Fibroblast of the aortic adventitia (primary cell): ENCODE data around the gene ITGAL. TPM values are rescaled to one million over a fixed set of nuclear protein-coding genes. Genes with fewer than 3 reads are reported as not detected.

Source experiments
- DNase-seq: peaks from one replicate; pipeline ENCODE4 v3.0.0-alpha.2; 2010; ENCODE audit warnings: low read depth
- H3K4me3 ChIP-seq: 2 replicates; pipeline ENCODE4 v1.5.1; 2011; ENCODE audit warnings: low read depth, mild to moderate bottlenecking, control low read depth, low read length, moderate library complexity
- total RNA-seq: library from RNA; depleted of rRNA; stranded (reverse); fragments of >200 nt; gene quantifications from 2 replicates; pipeline ENCODE4 v1.2.3, GENCODE V29; 2012; ENCODE audit warnings: low replicate concordance
- TF ChIP-seq, protein P1 (sequence below): IDR thresholded peaks from 2 replicates; pipeline ENCODE4 v1.5.1; 2011; ENCODE audit warnings: mild to moderate bottlenecking, low read length, control low read depth, inconsistent platforms; ENCODE audit not compliant: insufficient read depth

ITGAL gene
- total RNA-seq, 1 donor, result not detected

DNA sequence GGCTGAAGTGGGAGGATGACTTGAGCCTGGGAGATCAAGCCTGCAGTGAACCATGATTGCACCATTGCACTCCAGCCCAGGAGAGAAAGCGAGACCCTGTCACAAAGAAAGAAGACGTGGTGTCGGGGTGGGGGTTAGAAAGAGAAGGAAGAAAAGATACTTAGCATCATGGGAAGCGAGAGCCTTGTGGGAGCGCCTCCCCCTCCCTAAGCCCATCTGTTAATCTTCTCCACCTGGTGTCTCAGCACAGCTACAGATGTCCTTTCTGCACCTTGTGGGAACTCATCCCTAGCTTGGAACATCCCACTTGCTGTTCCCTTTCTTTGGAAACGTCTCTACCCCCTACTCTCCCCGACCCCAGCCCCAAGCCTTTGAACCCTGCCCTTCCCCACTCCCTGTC is 93.0 kb downstream of the ITGAL start:
- DNase-seq, result no peak
- TF ChIP-seq, protein P1, sequence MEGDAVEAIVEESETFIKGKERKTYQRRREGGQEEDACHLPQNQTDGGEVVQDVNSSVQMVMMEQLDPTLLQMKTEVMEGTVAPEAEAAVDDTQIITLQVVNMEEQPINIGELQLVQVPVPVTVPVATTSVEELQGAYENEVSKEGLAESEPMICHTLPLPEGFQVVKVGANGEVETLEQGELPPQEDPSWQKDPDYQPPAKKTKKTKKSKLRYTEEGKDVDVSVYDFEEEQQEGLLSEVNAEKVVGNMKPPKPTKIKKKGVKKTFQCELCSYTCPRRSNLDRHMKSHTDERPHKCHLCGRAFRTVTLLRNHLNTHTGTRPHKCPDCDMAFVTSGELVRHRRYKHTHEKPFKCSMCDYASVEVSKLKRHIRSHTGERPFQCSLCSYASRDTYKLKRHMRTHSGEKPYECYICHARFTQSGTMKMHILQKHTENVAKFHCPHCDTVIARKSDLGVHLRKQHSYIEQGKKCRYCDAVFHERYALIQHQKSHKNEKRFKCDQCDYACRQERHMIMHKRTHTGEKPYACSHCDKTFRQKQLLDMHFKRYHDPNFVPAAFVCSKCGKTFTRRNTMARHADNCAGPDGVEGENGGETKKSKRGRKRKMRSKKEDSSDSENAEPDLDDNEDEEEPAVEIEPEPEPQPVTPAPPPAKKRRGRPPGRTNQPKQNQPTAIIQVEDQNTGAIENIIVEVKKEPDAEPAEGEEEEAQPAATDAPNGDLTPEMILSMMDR, result no peak
- no peak overlapping the region for H3K4me3 ChIP-seq

DNA sequence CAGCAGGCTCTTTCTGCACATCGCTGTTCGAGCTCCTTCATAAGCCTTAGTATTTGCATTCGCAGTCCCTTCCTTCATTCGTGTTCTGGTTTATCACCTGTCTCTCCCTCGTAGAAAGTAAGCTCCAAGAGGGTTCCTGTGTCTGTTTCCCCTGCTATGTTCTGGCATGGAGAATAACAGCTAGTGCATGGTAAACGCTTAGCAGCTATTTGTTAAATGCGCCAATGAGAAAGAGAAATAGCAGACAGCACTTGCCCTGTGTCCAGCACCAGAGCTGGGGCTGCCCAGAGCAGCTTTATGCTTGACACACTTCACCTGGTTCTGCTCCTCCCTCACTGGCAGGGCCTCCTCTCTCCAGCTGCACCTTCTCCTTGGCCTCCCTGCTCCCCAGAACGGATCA is 93.4 kb downstream of the ITGAL start:
- no peak for DNase-seq
- no peak overlapping the region for H3K4me3 ChIP-seq
- TF ChIP-seq, protein P1, result no peak

DNA sequence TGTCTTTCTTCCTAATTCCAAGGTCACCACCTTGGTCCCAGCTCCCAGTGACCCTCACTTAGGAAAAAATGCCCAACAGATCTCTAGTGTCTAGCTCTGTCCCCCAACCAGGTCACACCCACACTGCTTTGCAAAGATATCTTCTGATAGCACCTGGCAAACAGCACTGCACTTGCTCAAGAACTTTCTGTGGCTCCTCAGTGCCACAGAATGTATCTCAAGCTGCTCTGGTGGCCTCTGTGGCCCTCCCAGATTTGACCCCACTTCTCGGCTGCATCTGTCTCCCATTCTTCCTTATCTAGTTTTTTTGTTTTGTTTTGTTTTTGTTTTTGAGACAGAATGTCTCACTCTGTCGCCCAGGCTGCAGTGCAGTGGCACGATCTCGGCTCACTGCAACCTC is 94.0 kb downstream of the ITGAL start:
- H3K4me3 ChIP-seq, result no peak overlapping the region
- no peak for DNase-seq
- TF ChIP-seq, protein P1, result no peak

DNA sequence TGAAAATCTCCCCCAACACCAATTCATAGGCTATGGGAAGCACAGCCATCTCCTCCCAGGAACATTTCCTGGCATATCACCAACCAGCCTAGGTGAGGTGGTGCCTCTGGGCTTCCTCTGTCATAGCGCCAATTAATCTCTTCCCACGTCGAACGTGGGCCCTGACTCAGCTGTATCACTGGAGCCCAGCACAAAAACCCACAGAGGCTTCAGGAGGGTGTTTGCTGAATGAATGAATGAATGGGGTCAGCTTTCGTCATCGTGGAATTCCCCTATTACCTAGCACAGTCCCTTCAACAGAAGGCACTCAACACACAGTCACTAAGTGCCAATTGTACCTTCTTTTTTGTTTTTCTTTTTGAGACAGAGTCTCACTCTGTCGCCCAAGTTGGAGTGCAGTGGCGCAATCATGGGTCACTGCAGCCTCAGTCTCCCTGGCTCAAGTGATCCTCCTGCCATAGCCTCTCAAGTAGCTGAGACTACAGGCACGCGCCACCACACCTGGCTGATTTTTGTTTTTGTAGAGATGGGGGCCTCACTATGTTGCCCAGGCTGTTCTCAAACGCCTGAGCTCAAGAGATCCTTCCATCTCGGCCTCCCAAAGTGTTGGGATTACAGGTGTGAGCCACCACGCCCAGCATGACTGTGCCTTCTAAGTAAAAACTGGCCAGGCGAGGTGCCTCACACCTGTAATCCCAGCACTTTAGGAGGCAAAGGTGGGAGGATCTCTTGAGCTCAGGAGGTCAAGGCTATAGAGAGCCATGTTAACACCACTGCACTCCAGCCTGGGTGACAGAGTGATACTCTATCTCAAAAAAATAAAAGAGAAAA is 94.8 kb downstream of the ITGAL start:
- DNase-seq, result peak; percentile 18
- no peak overlapping the region for H3K4me3 ChIP-seq
- TF ChIP-seq, protein P1, result no peak

DNA sequence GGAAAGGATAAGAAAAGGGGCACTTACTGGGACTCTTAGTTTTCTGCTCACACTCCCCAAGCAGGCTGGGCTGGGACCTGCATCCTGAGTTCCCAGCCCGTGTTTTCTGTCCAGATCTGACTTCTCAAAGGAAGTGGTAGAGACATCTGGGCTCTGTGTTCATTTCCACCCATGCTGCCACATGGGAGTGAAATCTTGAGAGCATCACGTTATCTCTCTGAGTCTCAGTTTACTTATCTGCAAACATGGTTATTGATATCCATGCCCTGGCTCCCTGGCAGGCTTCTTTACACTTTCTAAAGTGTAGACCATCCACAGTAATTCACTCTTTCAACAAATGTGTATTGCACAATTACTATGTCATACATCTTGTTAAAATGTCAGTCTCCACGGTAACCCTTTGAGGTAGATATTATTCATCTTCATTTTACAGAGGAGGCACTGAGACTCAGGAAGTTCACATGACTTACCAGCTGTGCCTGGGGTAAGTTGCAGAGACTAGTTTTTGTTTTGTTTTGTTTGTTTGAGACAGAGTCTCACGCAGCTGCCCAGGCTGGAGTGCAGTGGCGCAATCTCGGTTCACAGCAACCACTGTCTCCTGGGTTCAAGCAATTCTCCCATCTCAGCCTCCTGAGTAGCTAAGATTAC is 95.6 kb downstream of the ITGAL start:
- TF ChIP-seq, protein P1, result no peak
- no peak overlapping the region for H3K4me3 ChIP-seq
- DNase-seq, result peak; percentile 76

DNA sequence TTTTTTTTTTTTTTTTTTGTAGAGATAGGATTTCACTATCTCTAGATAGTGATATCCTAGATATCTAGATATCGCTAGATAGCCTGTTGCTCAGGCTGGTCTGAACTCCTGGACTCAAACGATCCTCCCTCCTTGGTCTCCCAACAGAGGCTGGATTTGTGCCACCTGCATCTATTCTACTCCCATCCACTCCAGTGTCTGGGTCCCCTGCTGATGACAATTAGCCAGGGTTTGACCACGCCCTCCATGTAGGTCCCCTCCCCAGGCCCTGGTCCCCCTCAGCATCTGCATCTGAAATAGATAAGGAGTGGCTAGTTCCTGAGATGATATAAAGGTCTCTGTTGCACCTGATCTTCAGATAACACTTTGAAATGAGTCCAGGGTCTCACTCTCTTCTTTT is 96.7 kb downstream of the ITGAL start:
- no peak for DNase-seq
- TF ChIP-seq, protein P1, result no peak
- H3K4me3 ChIP-seq, result no peak overlapping the region
